ENCODE data around the gene SLC25A10.

SLC25A10 gene

GRCh38 chr17:81683584-81684441 lies 28.3 kb upstream of the SLC25A10 start, which contains the start of the genes ARL16 and HGS:
TSS of gene ARL16 (minus strand) at chr17:81683797. CDS start at chr17:81683753, 44 bp downstream.
TSS of gene HGS (plus strand) at chr17:81684011. CDS start at chr17:81684067, 56 bp downstream.
- no peaks in the 10 kb centered on the region for H4K20me1 ChIP-seq (ENCODE audit: insufficient read depth, low read length)
- no peaks in the 10 kb centered on the region for H3K9me3 ChIP-seq (replicated peaks; ENCODE audit: insufficient read depth, low read length)
- H3K36me3 ChIP-seq (replicated peaks; ENCODE audit: insufficient read depth, low read length) = peaks cover 7% of the 10 kb centered on the region; the same call in 1 of the 2 replicates
- peak within 1 kb of the TSS; percentile 96 for H3K4me2 ChIP-seq (ENCODE audit: low read depth, low read length)
- DNase-seq = peak; percentile 99
- peak within 1 kb of the TSS; percentile 88 for H3K9ac ChIP-seq (ENCODE audit: low read length)
- TF ChIP-seq EZH2 (optimal IDR thresholded peaks at IDR 0.05; ENCODE audit: low read depth, low read length) (no peak), CTCF (IDR thresholded peaks at IDR 0.05; ENCODE audit: low read length) (no peak), EZH2phosphoT487 (IDR thresholded peaks at IDR 0.05; ENCODE audit: low read length) (no peak)
- peaks cover 71% of the 10 kb centered on the region for H3K79me2 ChIP-seq (ENCODE audit: low read length)
- H3K4me1 ChIP-seq (ENCODE audit: low read length) = 0 out of 2 replicates have a peak, but pooled peaks cover 16% of the 10 kb centered on the region
- peak within 1 kb of the TSS; percentile 83 for H2AFZ ChIP-seq (ENCODE audit: low read length)
- H3K9me2 ChIP-seq (replicated peaks; ENCODE audit: insufficient read depth, low read length) = no peaks in the 10 kb centered on the region
- no peak within 1 kb of the TSS; the same call in 1 of the 2 replicates for H3K27ac ChIP-seq (ENCODE audit: low read length)
- H3K27me3 ChIP-seq (replicated peaks; ENCODE audit: insufficient read depth, low read length) = no peaks in the 10 kb centered on the region
- peak within 1 kb of the TSS; percentile 94 for H3K4me3 ChIP-seq (ENCODE audit: low read length)
- no peaks in the 10 kb centered on the region for H3F3A ChIP-seq (ENCODE audit: insufficient read depth, low read length)

GRCh38 chr17:81684442-81684911 lies 27.6 kb upstream of the SLC25A10 start:
- peaks cover 77% of the 10 kb centered on the region for H3K79me2 ChIP-seq (ENCODE audit: low read length)
- no peaks in the 10 kb centered on the region for H3K9me2 ChIP-seq (replicated peaks; ENCODE audit: insufficient read depth, low read length)
- H3K4me2 ChIP-seq (ENCODE audit: low read depth, low read length) = peak overlapping the region; percentile 94
- TF ChIP-seq EZH2 (optimal IDR thresholded peaks at IDR 0.05; ENCODE audit: low read depth, low read length) = no peak
- TF ChIP-seq EZH2phosphoT487 (IDR thresholded peaks at IDR 0.05; ENCODE audit: low read length) = no peak
- no peak for TF ChIP-seq CTCF (IDR thresholded peaks at IDR 0.05; ENCODE audit: low read length)
- 0 out of 2 replicates have a peak, but pooled peaks cover 16% of the 10 kb centered on the region for H3K4me1 ChIP-seq (ENCODE audit: low read length)
- peak overlapping the region; percentile 88 for H3K9ac ChIP-seq (ENCODE audit: low read length)
- no peaks in the 10 kb centered on the region for H3K27me3 ChIP-seq (replicated peaks; ENCODE audit: insufficient read depth, low read length)
- peaks cover 7% of the 10 kb centered on the region; the same call in 1 of the 2 replicates for H3K36me3 ChIP-seq (replicated peaks; ENCODE audit: insufficient read depth, low read length)
- no peaks in the 10 kb centered on the region for H3F3A ChIP-seq (ENCODE audit: insufficient read depth, low read length)
- no peak for DNase-seq
- H2AFZ ChIP-seq (ENCODE audit: low read length) = 0 out of 2 replicates have a peak overlapping the region, but pooled peaks have one; percentile 5
- H3K9me3 ChIP-seq (replicated peaks; ENCODE audit: insufficient read depth, low read length) = no peaks in the 10 kb centered on the region
- H3K27ac ChIP-seq (ENCODE audit: low read length) = no peak overlapping the region; the same call in 1 of the 2 replicates
- H3K4me3 ChIP-seq (ENCODE audit: low read length) = peak overlapping the region; percentile 94
- no peaks in the 10 kb centered on the region for H4K20me1 ChIP-seq (ENCODE audit: insufficient read depth, low read length)

GRCh38 chr17:81685108-81685507 lies 27.0 kb upstream of the SLC25A10 start:
- Histone ChIP-seq H2AFZ (ENCODE audit: low read length) (no peak overlapping the region), H3K27ac (ENCODE audit: low read length) (no peak overlapping the region), H4K20me1 (ENCODE audit: insufficient read depth, low read length) (no peaks in the 10 kb centered on the region), H3K36me3 (replicated peaks; ENCODE audit: insufficient read depth, low read length) (peaks cover 7% of the 10 kb centered on the region; the same call in 1 of the 2 replicates), H3K4me1 (ENCODE audit: low read length) (0 out of 2 replicates have a peak, but pooled peaks cover 16% of the 10 kb centered on the region), H3K4me2 (ENCODE audit: low read depth, low read length) (peak overlapping the region; percentile 94), H3K9me2 (replicated peaks; ENCODE audit: insufficient read depth, low read length) (no peaks in the 10 kb centered on the region), H3K9ac (ENCODE audit: low read length) (peak overlapping the region; percentile 88; the same call in 1 of the 2 replicates), H3F3A (ENCODE audit: insufficient read depth, low read length) (no peaks in the 10 kb centered on the region), H3K79me2 (ENCODE audit: low read length) (peaks cover 83% of the 10 kb centered on the region), H3K27me3 (replicated peaks; ENCODE audit: insufficient read depth, low read length) (no peaks in the 10 kb centered on the region), H3K4me3 (ENCODE audit: low read length) (peak overlapping the region; percentile 94), H3K9me3 (replicated peaks; ENCODE audit: insufficient read depth, low read length) (no peaks in the 10 kb centered on the region)
- peak; percentile 21 for DNase-seq
- no peak for TF ChIP-seq EZH2phosphoT487 (IDR thresholded peaks at IDR 0.05; ENCODE audit: low read length)
- no peak for TF ChIP-seq CTCF (IDR thresholded peaks at IDR 0.05; ENCODE audit: low read length)
- TF ChIP-seq EZH2 (optimal IDR thresholded peaks at IDR 0.05; ENCODE audit: low read depth, low read length) = no peak

Measured in MM.1S (cell line).